OCI-LY3 (cell line): ENCODE measurements around the gene LEFTY2.

Source experiments
- H2AFZ ChIP-seq: fragments of 200-600, 300-600 bp; shearing (Covaris generic); 2 replicates; pipeline ENCODE4 v1.6.0; 2014; ENCODE audit warnings: antibody characterized with exemption, low read depth, low read length
- H3K27ac ChIP-seq: fragments of 200-600, 300-600 bp; sonication (generic); 2 replicates; pipeline ENCODE4 v1.5.1; 2014; ENCODE audit warnings: mild to moderate bottlenecking, low read length, moderate library complexity, mixed read lengths
- H3K27me3 ChIP-seq: fragments of 200-600, 300-600 bp; sonication (generic); 2 replicates; pipeline ENCODE4 v1.6.1; 2014; ENCODE audit warnings: low read depth, low read length, mixed read lengths
- H3K36me3 ChIP-seq: fragments of 200-600, 300-600 bp; sonication (generic); replicated peaks from 2 replicates; pipeline ENCODE3; 2014; ENCODE audit warnings: low read depth, low read length, mixed read lengths
- H3K4me1 ChIP-seq: fragments of 300-600, 200-600 bp; sonication (generic); 2 replicates; pipeline ENCODE4 v1.6.1; 2014; ENCODE audit warnings: low read length, mixed read lengths
- H3K4me2 ChIP-seq: fragments of 200-600, 300-600 bp; sonication (generic); 2 replicates; pipeline ENCODE4 v1.6.1; 2014; ENCODE audit warnings: low read length, mixed read lengths
- H3K4me3 ChIP-seq: fragments of 300-600, 200-600 bp; sonication (generic); 2 replicates; pipeline ENCODE4 v1.5.1; 2014; ENCODE audit warnings: antibody characterized with exemption, mild to moderate bottlenecking, low read length, moderate library complexity
- H3K79me2 ChIP-seq: fragments of 300-600, 200-600 bp; shearing (Covaris generic); 2 replicates; pipeline ENCODE4 v1.6.1; 2014; ENCODE audit warnings: mild to moderate bottlenecking, low read length, mixed read lengths
- H3K9ac ChIP-seq: fragments of 300-600, 200-600 bp; shearing (Covaris generic); 2 replicates; pipeline ENCODE4 v1.6.0; 2014; ENCODE audit warnings: mild to moderate bottlenecking, low read length, moderate library complexity
- H3K9me3 ChIP-seq: fragments of 200-600, 300-600 bp; shearing (Covaris generic); 2 replicates; pipeline ENCODE4 v1.6.1; 2014; ENCODE audit warnings: low read length, mixed read lengths; ENCODE audit not compliant: insufficient read depth
- H4K20me1 ChIP-seq: fragments of 200-600, 300-600 bp; sonication (generic); 2 replicates; pipeline ENCODE4 v1.6.1; 2016; ENCODE audit warnings: low read length, mixed read lengths; ENCODE audit not compliant: insufficient read depth
- CTCF ChIP-seq: fragments of 200-600, 300-600 bp; sonication (generic); IDR thresholded peaks from 2 replicates; pipeline ENCODE4 v1.5.1; 2014; ENCODE audit warnings: antibody characterized with exemption, low read length, low read depth
- EZH2phosphoT487 ChIP-seq: fragments of 200-600 bp; shearing (Covaris generic); IDR thresholded peaks from 2 replicates; pipeline ENCODE4 v1.6.1; 2018; ENCODE audit warnings: antibody characterized with exemption, mixed run types, low read depth

The LEFTY2 gene

GRCh38 chr1:225958041-225958440 lies 17.0 kb upstream of the LEFTY2 start:
- no peaks in the 10 kb centered on the region for H4K20me1 ChIP-seq
- H3K27me3 ChIP-seq, result peaks cover 18% of the 10 kb centered on the region; the same call in 1 of the 2 replicates
- H3K36me3 ChIP-seq, result no peaks in the 10 kb centered on the region
- H2AFZ ChIP-seq, result no peak overlapping the region
- no peaks in the 10 kb centered on the region; the same call in 1 of the 2 replicates for H3K4me1 ChIP-seq
- TF ChIP-seq EZH2phosphoT487, result no peak
- H3K9ac ChIP-seq, result no peak overlapping the region
- H3K27ac ChIP-seq, result no peak overlapping the region
- no peak overlapping the region for H3K4me3 ChIP-seq
- no peaks in the 10 kb centered on the region for H3K9me3 ChIP-seq
- no peaks in the 10 kb centered on the region for H3K79me2 ChIP-seq
- no peak overlapping the region for H3K4me2 ChIP-seq

GRCh38 chr1:225954753-225955152 lies 13.7 kb upstream of the LEFTY2 start:
- no peaks in the 10 kb centered on the region for H3K9me3 ChIP-seq
- H3K79me2 ChIP-seq, result no peaks in the 10 kb centered on the region
- H3K27ac ChIP-seq, result no peak overlapping the region
- H3K27me3 ChIP-seq, result peaks cover 22% of the 10 kb centered on the region; the same call in 1 of the 2 replicates
- no peak overlapping the region for H2AFZ ChIP-seq
- no peaks in the 10 kb centered on the region for H4K20me1 ChIP-seq
- no peak overlapping the region for H3K9ac ChIP-seq
- no peaks in the 10 kb centered on the region for H3K4me1 ChIP-seq
- no peak overlapping the region for H3K4me3 ChIP-seq
- H3K36me3 ChIP-seq, result no peaks in the 10 kb centered on the region
- no peak overlapping the region for H3K4me2 ChIP-seq
- TF ChIP-seq EZH2phosphoT487 (no peak), CTCF (no peak)

- Histone ChIP-seq H3K27ac (no peak overlapping the region), H2AFZ (no peak overlapping the region), H4K20me1 (no peaks in the 10 kb centered on the region), H3K79me2 (no peaks in the 10 kb centered on the region), H3K4me3 (no peak overlapping the region), H3K27me3 (peaks cover 32% of the 10 kb centered on the region), H3K36me3 (no peaks in the 10 kb centered on the region), H3K9ac (no peak overlapping the region), H3K4me1 (no peaks in the 10 kb centered on the region), H3K9me3 (no peaks in the 10 kb centered on the region), H3K4me2 (no peak overlapping the region)
- TF ChIP-seq CTCF (no peak), EZH2phosphoT487 (no peak)
Measured at GRCh38 chr1:225953315-225953714, 12.3 kb upstream of the LEFTY2 start.

GRCh38 chr1:225950905-225951497 lies 10.0 kb upstream of the LEFTY2 start:
- TF ChIP-seq EZH2phosphoT487 (no peak), CTCF (no peak)
- no peaks in the 10 kb centered on the region for H3K79me2 ChIP-seq
- H3K27ac ChIP-seq, result no peak overlapping the region
- no peak overlapping the region for H2AFZ ChIP-seq
- no peaks in the 10 kb centered on the region for H3K36me3 ChIP-seq
- no peak overlapping the region for H3K4me3 ChIP-seq
- no peak overlapping the region for H3K9ac ChIP-seq
- peaks cover 48% of the 10 kb centered on the region for H3K27me3 ChIP-seq
- no peak overlapping the region for H3K4me2 ChIP-seq
- no peaks in the 10 kb centered on the region for H3K9me3 ChIP-seq
- no peaks in the 10 kb centered on the region for H3K4me1 ChIP-seq
- no peaks in the 10 kb centered on the region for H4K20me1 ChIP-seq
